Colonic mucosa (tissue), 4 donors: Measurements from ENCODE around the gene CLDND1. TPM values are rescaled to one million over a fixed set of nuclear protein-coding genes. Genes with fewer than 3 reads are reported as not detected.

Experiments used
- DNase-seq: peaks from one replicate; pipeline ENCODE4 v3.0.0-alpha.2; 2020
- H3K27ac ChIP-seq: fragments of 200-600 bp; one replicate; pipeline ENCODE4 v1.8.0; 2021
- H3K27me3 ChIP-seq: fragments of 200-600 bp; one replicate; pipeline ENCODE4 v1.8.0; 2021
- H3K36me3 ChIP-seq: fragments of 200-600 bp; one replicate; pipeline ENCODE4 v1.8.0; 2021
- H3K4me1 ChIP-seq: fragments of 200-600 bp; one replicate; pipeline ENCODE4 v1.8.0; 2021; ENCODE audit warnings: mild to moderate bottlenecking
- H3K4me3 ChIP-seq: fragments of 200-600 bp; one replicate; pipeline ENCODE4 v1.8.0; 2021
- H3K9ac ChIP-seq, 2 donors: one replicate each; pipeline ENCODE4 v1.7.0; 2013; ENCODE audit warnings: control low read depth in 2 of 2, low read depth in 2 of 2, low read length in 2 of 2
- H3K9me3 ChIP-seq: fragments of 200-600 bp; one replicate; pipeline ENCODE4 v1.8.0; 2021
- CTCF ChIP-seq: fragments of 200-600 bp; IDR thresholded peaks from one replicate; pipeline ENCODE4 v1.8.0; 2022; ENCODE audit warnings: antibody characterized with exemption, mild to moderate bottlenecking
- intact Hi-C: fragments of 100-400 bp; cut with DNase I; formaldehyde crosslinking; loops from one replicate; pipeline ENCODE4 v1.14.1; 2022
- total RNA-seq, 2 donors: library from RNA; stranded (reverse); fragmentation: NEBNext Ultra II Directional in 1 of 2; extraction: Animal tissue kit (Norgen Biotek cat#: 25700) in 1 of 2; gene quantifications; one replicate each; pipeline ENCODE4 v1.2.1, GENCODE V29; 2021
- donor health status: healthy.
- donor health status: DM: no; HTN: no; CAD: no.
- donor health status: DM: no; HTN: no; CAD: no.

Gene CLDND1
- total RNA-seq, 2 donors from 2014 or later: 42.3 to 97.8 TPM

GRCh38 chr3:98531622-98532274, 9.0 kb upstream of the CLDND1 start, which contains the start of gene GPR15:
Gene GPR15 (plus strand): TSS chr3:98531978. CDS start chr3:98532034, 56 bp downstream.
- Histone ChIP-seq H3K9ac (peak within 1 kb of the TSS; percentile 54 to 69), H3K36me3 (no peaks in the 10 kb centered on the region), H3K27ac (peak within 1 kb of the TSS; percentile 56), H3K27me3 (no peaks in the 10 kb centered on the region), H3K4me3 (peak within 1 kb of the TSS; percentile 9), H3K4me1 (no peaks in the 10 kb centered on the region), H3K9me3 (no peaks in the 10 kb centered on the region)
- TF ChIP-seq CTCF: no peak
- no peak for DNase-seq
- intact Hi-C loops: no loop called here

- Histone ChIP-seq H3K36me3 (no peaks in the 10 kb centered on the region), H3K4me3 (no peak overlapping the region), H3K27ac (no peak overlapping the region), H3K4me1 (no peaks in the 10 kb centered on the region), H3K27me3 (no peaks in the 10 kb centered on the region), H3K9ac (no peak overlapping the region), H3K9me3 (no peaks in the 10 kb centered on the region)
- DNase-seq: no peak
- intact Hi-C loops: no loop called here
- TF ChIP-seq CTCF: no peak
Observed at GRCh38 chr3:98530676-98531075, 8.0 kb upstream of the CLDND1 start.

GRCh38 chr3:98529856-98530459, 7.3 kb upstream of the CLDND1 start:
- Histone ChIP-seq H3K9ac (no peak overlapping the region), H3K9me3 (no peaks in the 10 kb centered on the region), H3K4me3 (no peak overlapping the region), H3K27me3 (no peaks in the 10 kb centered on the region), H3K27ac (no peak overlapping the region), H3K36me3 (no peaks in the 10 kb centered on the region), H3K4me1 (no peaks in the 10 kb centered on the region)
- intact Hi-C loops: no loop called here
- DNase-seq: no peak
- TF ChIP-seq CTCF: no peak

- Histone ChIP-seq H3K4me3 (no peak overlapping the region), H3K27ac (no peak overlapping the region), H3K27me3 (no peaks in the 10 kb centered on the region), H3K9me3 (no peaks in the 10 kb centered on the region), H3K9ac (no peak overlapping the region), H3K36me3 (no peaks in the 10 kb centered on the region), H3K4me1 (no peaks in the 10 kb centered on the region)
- no peak for TF ChIP-seq CTCF
- no peak for DNase-seq
- intact Hi-C loops: no loop called here
Observed at GRCh38 chr3:98528474-98529346, 6.0 kb upstream of the CLDND1 start.

- H3K4me3 ChIP-seq: no peak overlapping the region
- no peak overlapping the region for H3K27ac ChIP-seq
- TF ChIP-seq CTCF: no peak
- intact Hi-C loops: no loop called here
- H3K9me3 ChIP-seq: no peaks in the 10 kb centered on the region
- H3K27me3 ChIP-seq: no peaks in the 10 kb centered on the region
- H3K9ac ChIP-seq: no peak overlapping the region
- H3K36me3 ChIP-seq: no peaks in the 10 kb centered on the region
- no peak for DNase-seq
- H3K4me1 ChIP-seq: no peaks in the 10 kb centered on the region
Observed at GRCh38 chr3:98525494-98525893, 2.8 kb upstream of the CLDND1 start.
